ENCODE measurements around the gene ARSA.

ARSA gene

GRCh38 chr22:50579752-50580151 is 48.2 kb downstream of the ARSA start:
- in situ Hi-C loops (cut with HindIII; ENCODE audit: low sequenced_read_pairs), result loop anchor here (5.0 kb wide), 1 partner anchor 48 kb away; the partner anchor contains the start of gene ARSA
- no peak for TF ChIP-seq CTCF (IDR thresholded peaks at IDR 0.05; ENCODE audit: low read depth, low read length, missing control alignments)
- H3K4me3 ChIP-seq (ENCODE audit: low read depth, low read length), result no peak overlapping the region
- no peak for DNase-seq (ENCODE audit: low read depth)

GRCh38 chr22:50578776-50579310 is 49.1 kb downstream of the ARSA start:
- TF ChIP-seq CTCF (IDR thresholded peaks at IDR 0.05; ENCODE audit: low read depth, low read length, missing control alignments), result no peak
- in situ Hi-C loops (cut with HindIII; ENCODE audit: low sequenced_read_pairs), result loop anchor here (5.0 kb wide), 1 partner anchor 48 kb away; the partner anchor contains the start of gene ARSA
- H3K4me3 ChIP-seq (ENCODE audit: low read depth, low read length), result no peak overlapping the region
- DNase-seq (ENCODE audit: low read depth), result no peak

- no peak for DNase-seq (ENCODE audit: low read depth)
- H3K4me3 ChIP-seq (ENCODE audit: low read depth, low read length), result no peak within 1 kb of the TSS
- in situ Hi-C loops (cut with HindIII; ENCODE audit: low sequenced_read_pairs), result loop anchor here (5.0 kb wide), 1 partner anchor 49 kb away; the partner anchor contains the start of gene ARSA
- TF ChIP-seq CTCF (IDR thresholded peaks at IDR 0.05; ENCODE audit: low read depth, low read length, missing control alignments), result no peak
Measured at GRCh38 chr22:50577987-50578775, 49.8 kb downstream of the ARSA start, which contains the start of gene CPT1B. Gene CPT1B, minus strand, starts transcription at chr22:50578427. Its CDS starts 512 bp downstream, at chr22:50577915.

- TF ChIP-seq CTCF (IDR thresholded peaks at IDR 0.05; ENCODE audit: low read depth, low read length, missing control alignments), result no peak
Measured at GRCh38 chr22:50577697-50577986, 50.3 kb downstream of the ARSA start.

DNA sequence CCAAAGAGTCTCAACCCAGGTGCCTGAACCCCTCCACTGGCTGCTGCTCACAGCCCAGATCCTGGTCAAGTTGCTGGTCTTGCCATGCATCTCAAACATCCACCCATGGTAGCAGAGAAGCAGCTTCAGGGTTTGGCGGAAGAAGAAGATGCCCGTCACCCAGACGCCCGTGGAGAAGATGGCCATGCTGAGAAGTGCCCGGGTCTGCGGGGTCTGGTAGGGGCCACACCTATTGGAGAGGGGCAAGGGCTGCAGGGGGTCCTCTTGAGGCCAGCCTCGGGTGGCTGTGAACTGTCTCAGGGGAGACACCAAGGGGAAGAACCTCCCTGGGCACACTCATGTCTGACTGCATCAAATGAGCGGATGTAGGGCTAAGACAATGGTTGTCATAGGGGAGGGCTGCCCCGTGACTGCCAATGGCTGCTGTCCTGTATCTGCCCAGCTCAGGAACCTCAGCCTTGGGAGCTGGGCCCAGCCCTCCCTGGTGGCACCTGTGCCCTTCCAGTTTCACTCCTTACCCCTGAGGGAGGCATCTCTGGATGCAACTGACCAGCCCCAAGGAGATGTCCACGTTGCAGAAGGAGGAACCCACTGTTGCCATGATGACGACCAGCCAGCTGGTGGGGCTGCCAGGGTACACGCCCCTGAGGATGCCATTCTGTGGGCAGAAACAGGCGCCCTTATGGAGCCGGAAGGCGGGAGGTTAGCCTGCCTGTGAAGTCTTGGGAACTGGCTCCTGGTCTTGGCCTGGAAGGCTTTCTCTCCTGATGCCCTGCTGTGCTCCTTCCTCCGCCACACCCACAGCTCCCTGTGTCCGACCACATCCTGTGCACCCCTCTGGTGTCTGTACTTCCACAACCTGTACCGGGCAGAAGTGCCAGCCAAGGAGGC is 50.9 kb downstream of the ARSA start:
- DNase-seq (ENCODE audit: low read depth), result no peak
- no peak overlapping the region for H3K4me3 ChIP-seq (ENCODE audit: low read depth, low read length)
- no peak for TF ChIP-seq CTCF (IDR thresholded peaks at IDR 0.05; ENCODE audit: low read depth, low read length, missing control alignments)
- in situ Hi-C loops (cut with HindIII; ENCODE audit: low sequenced_read_pairs), result loop anchor here (5.0 kb wide), 1 partner anchor 50 kb away; the partner anchor contains the start of gene ARSA

More at GRCh38 chr22:50577697-50577986, 50.3 kb downstream of the ARSA start:
- H3K4me3 ChIP-seq (ENCODE audit: low read depth, low read length), result no peak overlapping the region
- in situ Hi-C loops (cut with HindIII; ENCODE audit: low sequenced_read_pairs), result loop anchor here (5.0 kb wide), 1 partner anchor 50 kb away; the partner anchor contains the start of gene ARSA
- no peak for DNase-seq (ENCODE audit: low read depth)

DNA sequence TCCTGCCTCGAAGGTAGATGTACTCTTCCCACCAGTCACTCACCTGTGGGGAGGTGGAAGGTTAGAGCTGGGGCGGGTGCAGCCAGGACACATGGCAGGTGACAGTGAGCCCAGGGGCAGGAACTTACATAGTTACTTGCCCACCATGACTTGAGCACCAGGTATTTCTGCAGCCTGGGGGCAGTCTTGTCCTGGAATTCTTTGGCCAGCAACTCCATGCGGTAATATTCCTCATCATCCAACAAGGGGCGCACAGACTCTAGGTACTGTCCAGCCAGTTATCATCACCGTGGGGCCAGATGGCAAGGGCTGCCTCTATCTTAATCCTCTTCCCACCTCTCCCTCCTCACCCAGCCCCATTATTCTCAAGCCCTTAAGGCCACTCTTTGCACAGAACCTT is 51.9 kb downstream of the ARSA start:
- peak; percentile 19 for DNase-seq (ENCODE audit: low read depth)
- H3K4me3 ChIP-seq (ENCODE audit: low read depth, low read length), result no peak overlapping the region
- in situ Hi-C loops (cut with HindIII; ENCODE audit: low sequenced_read_pairs), result loop anchor here (5.0 kb wide), 1 partner anchor 51 kb away; the partner anchor contains the start of gene ARSA
- peak; percentile 40 for TF ChIP-seq CTCF (IDR thresholded peaks at IDR 0.05; ENCODE audit: low read depth, low read length, missing control alignments)

All from astrocyte of the cerebellum (primary cell).